ENCODE results near the gene PINLYP. TPM values are rescaled to one million over a fixed set of nuclear protein-coding genes. Genes with fewer than 3 reads are reported as not detected.

PINLYP gene
- total and polyA plus RNA-seq, 2 donors (not counting 1 experiment from before 2014, with no cell fraction given): 5.1 to 14.7 TPM

- Histone ChIP-seq H3K4me1 (ENCODE audit: control insufficient read depth, extremely low read depth, insufficient read depth, low read length) (no peaks in the 10 kb centered on the region), H3K4me2 (ENCODE audit: extremely low read depth, insufficient read depth, low read length) (no peak overlapping the region), H3K79me2 (ENCODE audit: control insufficient read depth, insufficient read depth, low read length) (peaks cover 6% of the 10 kb centered on the region), H2AFZ (ENCODE audit: low read length) (no peak overlapping the region), H3K4me3 (replicated peaks in 1 of 4; ENCODE audit: control extremely low read depth in 1 of 4, insufficient read depth in 1 of 4, low read depth in 3 of 4, low read length in 4 of 4) (no peak overlapping the region), H4K20me1 (ENCODE audit: control insufficient read depth, extremely low read depth, insufficient read depth, low read length) (no peaks in the 10 kb centered on the region), H3K27me3 (ENCODE audit: control insufficient read depth, insufficient read depth, low read length) (no peaks in the 10 kb centered on the region), H3K9me3 (ENCODE audit: control insufficient read depth, insufficient read depth, low read depth, low read length) (no peaks in the 10 kb centered on the region), H3K36me3 (ENCODE audit: control insufficient read depth, insufficient read depth, low read length) (no peaks in the 10 kb centered on the region), H3K9ac (ENCODE audit: insufficient read depth, low read length) (no peak overlapping the region), H3K27ac (ENCODE audit: insufficient read depth, low read length) (no peak overlapping the region)
- DNase-seq (ENCODE audit: low read depth in 2 of 2): no peak
- TF ChIP-seq CTCF (conservative IDR thresholded peaks at IDR 0.05 in 1 of 2, IDR thresholded peaks at IDR 0.05 in 1 of 2; ENCODE audit: low read depth in 1 of 2, low read length in 2 of 2): no peak
- TF ChIP-seq EZH2 (IDR thresholded peaks at IDR 0.05; ENCODE audit: low read length, missing control alignments): no peak
These were observed 3.2 kb downstream of the PINLYP start for GRCh38 chr19:43578787-43579186.

GRCh38 chr19:43581467-43581866, 5.9 kb downstream of the PINLYP start:
- H3K9ac ChIP-seq (ENCODE audit: insufficient read depth, low read length): no peak overlapping the region
- DNase-seq (ENCODE audit: low read depth in 2 of 2): no peak
- no peak overlapping the region for H2AFZ ChIP-seq (ENCODE audit: low read length)
- H3K79me2 ChIP-seq (ENCODE audit: control insufficient read depth, insufficient read depth, low read length): no peaks in the 10 kb centered on the region
- H4K20me1 ChIP-seq (ENCODE audit: control insufficient read depth, extremely low read depth, insufficient read depth, low read length): no peaks in the 10 kb centered on the region
- no peak overlapping the region for H3K27ac ChIP-seq (ENCODE audit: insufficient read depth, low read length)
- H3K36me3 ChIP-seq (ENCODE audit: control insufficient read depth, insufficient read depth, low read length): no peaks in the 10 kb centered on the region
- peak overlapping the region in 1 of 4 experiments; percentile 66 for H3K4me3 ChIP-seq (replicated peaks in 1 of 4; ENCODE audit: control extremely low read depth in 1 of 4, insufficient read depth in 1 of 4, low read depth in 3 of 4, low read length in 4 of 4)
- no peaks in the 10 kb centered on the region for H3K9me3 ChIP-seq (ENCODE audit: control insufficient read depth, insufficient read depth, low read depth, low read length)
- H3K4me2 ChIP-seq (ENCODE audit: extremely low read depth, insufficient read depth, low read length): peak overlapping the region; percentile 15
- no peaks in the 10 kb centered on the region for H3K4me1 ChIP-seq (ENCODE audit: control insufficient read depth, extremely low read depth, insufficient read depth, low read length)
- TF ChIP-seq EZH2 (IDR thresholded peaks at IDR 0.05; ENCODE audit: low read length, missing control alignments): no peak
- TF ChIP-seq CTCF (conservative IDR thresholded peaks at IDR 0.05 in 1 of 2, IDR thresholded peaks at IDR 0.05 in 1 of 2; ENCODE audit: low read depth in 1 of 2, low read length in 2 of 2): no peak
- no peaks in the 10 kb centered on the region for H3K27me3 ChIP-seq (ENCODE audit: control insufficient read depth, insufficient read depth, low read length)

GRCh38 chr19:43582495-43582894, 6.9 kb downstream of the PINLYP start:
- Histone ChIP-seq H2AFZ (ENCODE audit: low read length) (no peak overlapping the region), H4K20me1 (ENCODE audit: control insufficient read depth, extremely low read depth, insufficient read depth, low read length) (no peaks in the 10 kb centered on the region), H3K79me2 (ENCODE audit: control insufficient read depth, insufficient read depth, low read length) (no peaks in the 10 kb centered on the region), H3K4me1 (ENCODE audit: control insufficient read depth, extremely low read depth, insufficient read depth, low read length) (no peaks in the 10 kb centered on the region), H3K4me2 (ENCODE audit: extremely low read depth, insufficient read depth, low read length) (no peak overlapping the region), H3K9ac (ENCODE audit: insufficient read depth, low read length) (no peak overlapping the region), H3K27me3 (ENCODE audit: control insufficient read depth, insufficient read depth, low read length) (no peaks in the 10 kb centered on the region), H3K36me3 (ENCODE audit: control insufficient read depth, insufficient read depth, low read length) (no peaks in the 10 kb centered on the region), H3K4me3 (replicated peaks in 1 of 4; ENCODE audit: control extremely low read depth in 1 of 4, insufficient read depth in 1 of 4, low read depth in 3 of 4, low read length in 4 of 4) (no peak overlapping the region), H3K9me3 (ENCODE audit: control insufficient read depth, insufficient read depth, low read depth, low read length) (no peaks in the 10 kb centered on the region), H3K27ac (ENCODE audit: insufficient read depth, low read length) (no peak overlapping the region)
- TF ChIP-seq EZH2 (IDR thresholded peaks at IDR 0.05; ENCODE audit: low read length, missing control alignments): no peak
- TF ChIP-seq CTCF (conservative IDR thresholded peaks at IDR 0.05 in 1 of 2, IDR thresholded peaks at IDR 0.05 in 1 of 2; ENCODE audit: low read depth in 1 of 2, low read length in 2 of 2): no peak
- no peak for DNase-seq (ENCODE audit: low read depth in 2 of 2)
